SH-SY5Y (cell line): ENCODE measurements around the gene BRD4.

Experiments used
- GATA2 ChIP-seq: IDR thresholded peaks from 2 replicates; pipeline ENCODE4 v1.6.1; 2011; ENCODE audit warnings: mild to moderate bottlenecking, low read depth, low read length
- GATA3 ChIP-seq: IDR thresholded peaks from 2 replicates; pipeline ENCODE4 v1.6.1; 2011; ENCODE audit warnings: low read depth, mild to moderate bottlenecking, low read length, moderate library complexity

- no peak for TF ChIP-seq GATA2
- no peak for TF ChIP-seq GATA3
Observed at GRCh38 chr19:15353908-15354307, 21.6 kb upstream of the BRD4 start.
